Stimulated activated CD4-positive, alpha-beta T cell treated with anti-CD3 and anti-CD28 coated beads, TNF-alpha, amount 100 ng/mL, for 48 hours (primary cell): ENCODE measurements around the gene MED15.
A peak's percentile ranks its signal among the peaks of the same experiment; 100 is the strongest.

Source experiments
- DNase-seq, 3 donors: peaks; one replicate each; pipeline ENCODE4 v3.0.0-alpha.2; 2020; ENCODE audit warnings: low read depth in 3 of 3

Gene MED15

GRCh38 chr22:20569059-20570058 is 61.9 kb downstream of the MED15 start:
- DNase-seq: peak in 1 of 3 donors; percentile 53

DNA sequence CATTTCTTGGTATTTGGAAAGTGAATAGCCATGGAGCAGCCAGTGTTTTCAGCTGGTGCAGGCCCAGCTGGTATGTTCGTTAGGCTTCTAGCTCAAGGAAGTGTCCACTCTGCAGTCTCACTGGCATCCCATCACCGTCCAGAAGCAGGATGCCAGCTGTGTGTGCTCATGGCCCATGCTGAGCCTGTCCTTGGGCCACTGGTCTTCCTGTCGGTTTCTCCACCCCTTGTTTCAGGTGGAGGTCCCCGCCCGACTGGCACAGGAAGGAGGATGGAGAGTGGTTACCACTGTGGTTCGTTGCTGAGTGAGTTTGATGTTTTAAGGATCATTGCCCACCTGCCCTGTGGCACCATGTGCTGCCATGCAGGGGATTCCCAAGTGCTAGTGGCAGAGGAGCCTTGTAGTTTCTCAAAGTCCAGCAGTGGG is 63.7 kb downstream of the MED15 start:
- no peak for DNase-seq

DNA sequence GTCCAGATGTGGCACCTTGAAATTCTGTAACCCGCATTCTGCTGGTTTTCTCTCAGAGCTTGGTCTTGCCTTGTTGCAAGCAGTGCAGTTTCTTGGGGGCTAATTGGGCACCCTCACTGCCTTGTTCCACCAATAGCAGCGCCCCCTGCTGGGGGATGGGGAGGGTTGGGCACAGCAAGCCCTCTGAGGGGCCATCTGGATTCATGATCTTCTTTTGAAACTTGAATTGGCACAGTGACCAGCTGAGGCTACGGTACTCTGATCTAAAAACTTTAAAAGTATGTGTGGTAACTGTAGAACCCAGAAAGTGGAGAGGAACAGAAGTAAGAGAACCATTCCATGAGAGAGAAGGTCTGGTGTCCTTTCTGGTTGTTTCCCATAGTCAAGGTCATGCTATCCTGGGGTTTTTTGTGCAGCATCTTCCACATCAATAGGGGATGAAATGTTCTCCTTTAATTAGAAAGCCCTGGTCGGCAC is 64.2 kb downstream of the MED15 start:
- DNase-seq: peak in 2 of 3 donors; percentile 63 to 67

DNA sequence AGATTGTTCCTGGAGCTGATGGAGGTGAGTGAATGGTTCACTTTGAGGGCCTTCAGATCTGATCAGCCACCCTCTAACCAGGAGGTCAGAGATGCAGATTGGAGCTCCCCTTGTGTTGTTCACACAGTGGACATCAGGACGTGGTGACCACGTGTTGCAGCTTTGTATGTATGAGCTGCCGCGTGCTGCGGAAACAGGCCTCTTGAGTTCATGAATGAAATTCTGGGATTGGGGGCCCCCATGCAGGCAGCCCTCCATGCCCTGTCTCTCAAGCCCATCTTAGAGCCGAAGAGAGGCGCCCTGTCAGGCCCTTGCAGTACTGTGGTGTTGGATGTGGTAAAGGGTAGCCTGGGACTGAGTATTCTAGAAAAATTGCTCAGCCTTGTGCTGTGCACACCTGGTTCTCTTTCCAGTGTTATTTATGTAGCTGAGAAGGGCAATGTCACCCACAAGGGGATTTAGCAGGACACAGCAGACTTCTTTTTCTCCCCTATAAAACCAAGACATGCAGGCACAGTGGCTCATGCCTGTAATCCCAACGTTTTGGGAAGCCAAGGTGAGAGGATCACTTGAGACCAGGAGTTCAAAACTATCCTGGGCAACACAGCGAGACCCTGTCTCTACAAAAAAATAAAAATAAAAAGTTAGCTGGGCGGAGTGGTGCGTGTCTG is 64.9 kb downstream of the MED15 start:
- DNase-seq: no peak

DNA sequence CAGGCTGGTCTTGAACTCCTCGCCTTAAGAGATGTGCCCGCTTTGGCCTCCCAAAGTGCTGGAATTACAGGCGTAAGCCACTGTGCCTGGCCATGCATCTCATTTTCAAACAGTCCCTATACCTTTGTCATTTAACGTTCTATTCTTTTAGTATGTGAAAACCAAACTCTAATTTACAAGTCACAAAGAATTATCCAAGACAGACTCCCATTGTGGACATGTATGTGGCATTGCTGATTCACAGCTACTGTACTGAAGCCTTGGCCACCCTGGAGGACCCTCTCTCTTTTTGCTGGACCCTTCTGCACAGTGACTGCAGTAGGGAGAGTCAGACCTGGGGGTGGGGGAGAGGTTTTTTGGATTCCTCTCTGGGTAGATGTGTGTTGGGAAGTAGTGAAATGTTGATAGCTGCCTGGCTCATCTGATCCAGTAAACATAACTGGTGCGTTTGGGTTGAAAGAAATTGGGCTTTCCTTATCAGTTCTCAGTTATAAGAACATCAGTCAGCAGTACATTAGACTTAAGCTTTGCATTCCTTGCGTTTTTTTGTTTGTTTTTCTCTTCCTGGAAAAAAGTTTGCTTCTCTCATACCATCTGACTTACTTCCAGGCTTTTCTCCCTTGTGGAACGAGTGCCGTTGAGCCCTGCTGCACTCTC is 65.9 kb downstream of the MED15 start:
- DNase-seq: no peak

- no peak for DNase-seq
Measured at GRCh38 chr22:20573833-20574615, 66.6 kb downstream of the MED15 start.

DNA sequence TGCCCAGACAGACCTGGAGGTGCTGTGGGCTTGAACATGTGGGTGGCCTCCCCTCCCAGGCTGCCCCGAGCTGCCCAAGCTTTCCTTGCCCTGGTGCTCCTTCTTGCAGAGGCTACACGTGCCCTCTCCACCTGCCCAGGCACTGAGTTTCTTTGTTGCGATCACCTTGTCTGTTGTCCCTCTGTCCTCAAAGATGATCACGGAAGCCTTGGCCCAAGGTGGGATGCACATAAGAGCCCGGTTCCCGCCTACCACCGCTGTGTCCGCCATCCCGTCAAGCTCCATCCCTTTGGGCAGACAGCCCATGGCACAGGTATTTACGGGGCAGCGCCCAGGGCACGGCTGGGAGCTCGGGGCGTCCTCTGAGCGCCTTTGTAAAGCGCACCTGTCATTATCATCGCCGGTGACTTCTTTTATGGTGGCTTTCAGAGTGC is 67.5 kb downstream of the MED15 start:
- DNase-seq: no peak

GRCh38 chr22:20575724-20576444 is 68.5 kb downstream of the MED15 start:
- no peak for DNase-seq

- DNase-seq: no peak
Measured at GRCh38 chr22:20576445-20576816, 69.0 kb downstream of the MED15 start.

DNA sequence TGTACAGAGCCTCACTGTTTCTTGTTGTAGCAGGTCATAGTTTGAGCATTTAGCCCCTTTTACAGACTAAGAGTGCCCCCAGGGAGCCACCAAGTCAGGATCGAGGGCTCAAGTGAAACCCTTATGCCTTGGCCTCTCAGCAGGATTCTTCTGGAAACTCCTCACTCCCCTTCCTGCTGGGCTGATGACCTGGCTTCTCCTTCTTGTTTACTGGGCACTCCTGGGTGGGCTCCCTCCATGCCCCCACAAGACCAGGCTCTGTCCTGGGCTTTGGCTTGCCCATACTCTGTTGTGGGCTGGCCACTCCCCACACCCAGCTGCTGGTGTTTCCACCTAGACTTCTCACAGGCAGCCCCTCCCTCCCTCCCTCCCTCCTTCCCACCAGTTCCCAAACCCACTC is 69.6 kb downstream of the MED15 start:
- no peak for DNase-seq

- no peak for DNase-seq
Measured at GRCh38 chr22:20577549-20577975, 70.2 kb downstream of the MED15 start.

- no peak for DNase-seq
Measured at GRCh38 chr22:20578192-20578591, 70.8 kb downstream of the MED15 start.

- no peak for DNase-seq
Measured at GRCh38 chr22:20578707-20579106, 71.3 kb downstream of the MED15 start.

DNA sequence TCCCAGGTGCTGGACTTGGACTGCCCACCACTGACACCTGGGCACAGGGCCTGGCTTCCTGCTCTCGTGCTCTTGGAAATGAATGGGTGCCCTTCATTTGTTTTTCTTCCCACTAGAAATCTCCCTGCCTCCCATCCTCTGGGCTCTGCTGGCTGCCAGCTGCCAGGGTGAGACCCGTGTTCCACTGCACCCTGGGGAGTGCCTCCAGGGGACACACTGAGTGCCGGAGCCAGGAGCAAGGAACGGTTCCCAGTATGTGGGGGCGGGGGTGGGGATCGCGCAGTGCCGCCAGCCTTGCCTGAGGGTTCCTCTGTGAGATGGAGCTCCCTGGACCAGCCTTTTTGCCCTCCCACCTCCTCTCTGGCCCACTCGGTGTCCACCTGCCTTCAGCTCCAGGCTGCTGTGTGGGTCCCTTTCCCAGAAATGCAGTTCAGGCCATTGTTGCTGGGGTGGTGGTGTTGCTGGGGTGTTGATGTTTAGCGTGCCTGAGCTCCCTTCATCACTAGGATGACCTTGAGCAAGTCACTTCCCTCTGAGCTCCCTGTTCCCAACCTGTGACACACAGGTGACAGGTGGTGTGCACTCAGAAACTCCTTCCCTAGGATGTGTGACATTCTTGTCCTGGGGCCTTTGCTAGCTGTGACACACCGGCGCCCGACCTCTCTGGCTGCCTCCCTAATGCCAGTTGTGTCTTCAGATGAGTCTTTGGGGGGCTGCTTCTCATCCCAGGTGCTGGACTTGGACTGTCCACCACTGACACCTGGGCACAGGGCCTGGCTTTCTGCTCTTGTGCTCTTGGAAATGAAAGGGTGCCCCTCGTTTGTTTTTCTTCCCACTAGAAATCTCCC is 72.1 kb downstream of the MED15 start:
- DNase-seq: no peak

DNA sequence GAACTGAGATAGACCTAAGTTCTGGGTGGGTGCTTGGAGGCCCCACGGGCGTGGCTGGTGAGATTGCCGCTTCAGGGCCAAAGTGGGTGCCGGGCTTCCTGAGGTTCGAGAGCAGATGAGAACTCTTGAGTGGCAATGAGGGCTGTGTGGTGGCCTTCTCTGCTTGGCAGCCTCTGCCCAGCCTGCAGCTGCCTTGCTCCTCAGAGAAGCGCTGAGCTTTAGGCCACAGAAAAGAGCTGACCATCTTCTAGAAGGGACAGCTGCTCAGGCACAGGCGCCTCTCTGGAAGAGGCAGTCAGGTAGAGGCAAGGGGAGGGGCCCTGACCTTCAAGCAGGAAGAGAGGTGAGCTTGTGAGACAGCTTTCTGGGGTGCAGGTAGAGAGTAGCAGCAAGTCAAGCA is 72.8 kb downstream of the MED15 start:
- no peak for DNase-seq

GRCh38 chr22:20580611-20581502 is 73.4 kb downstream of the MED15 start:
- no peak for DNase-seq

- no peak for DNase-seq
Measured at GRCh38 chr22:20581503-20582170, 74.2 kb downstream of the MED15 start.

- DNase-seq: no peak
Measured at GRCh38 chr22:20582171-20582511, 74.7 kb downstream of the MED15 start.
